Activated CD4-positive, alpha-beta T cell treated with anti-CD3 and anti-CD28 coated beads, Interleukin-2, amount 50 U/mL, for 16 hours (primary cell): ENCODE data around the gene NUDT8.
"Not testable (repeated sequence)": the region's sequence is repeated elsewhere in the genome, so short reads cannot be mapped to it uniquely, and the experiment has no call there.

Experiments used
- DNase-seq: peaks from one replicate; pipeline ENCODE4 v3.0.0-alpha.2; 2020

NUDT8 gene

DNA sequence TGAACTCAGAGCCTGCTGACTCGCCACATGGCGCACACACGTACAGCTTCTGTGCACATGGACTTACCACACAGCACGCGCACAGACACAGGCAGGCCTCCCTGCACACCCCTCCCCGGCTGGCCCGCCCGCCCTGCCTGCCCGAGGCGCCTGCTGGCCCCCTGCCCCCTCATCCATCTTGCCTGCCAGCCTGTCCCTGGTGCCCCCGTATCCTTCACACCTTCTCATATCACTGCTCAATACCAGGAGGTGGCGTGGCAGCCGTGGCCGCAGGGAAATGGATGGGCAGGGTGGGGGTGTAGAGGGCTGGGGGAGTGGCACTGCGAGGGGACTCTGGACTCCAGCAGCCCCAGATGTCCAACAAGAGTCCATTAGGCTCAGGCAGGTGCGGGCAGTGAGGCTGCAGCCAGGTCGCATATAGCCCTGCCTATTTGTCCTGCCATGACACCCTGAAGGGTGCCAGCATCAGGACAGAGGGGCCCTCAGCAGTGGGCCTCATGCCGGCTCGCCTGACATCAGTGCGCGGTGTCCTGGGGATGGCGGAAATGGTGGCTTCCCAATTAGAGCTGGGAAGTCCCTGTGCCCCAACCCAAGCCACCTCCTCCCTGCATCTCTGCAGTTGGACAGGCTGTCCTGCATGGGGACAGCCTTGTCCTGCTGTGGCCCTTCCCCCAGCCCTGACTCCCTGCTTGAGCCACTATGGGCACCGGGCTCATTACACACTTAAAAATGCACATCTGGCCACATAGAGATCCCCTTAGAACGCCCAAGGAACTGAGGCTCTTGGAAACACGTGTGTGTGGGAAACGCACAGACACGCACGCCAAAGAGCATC, 11.8 kb upstream of the NUDT8 start:
- DNase-seq = no peak

DNA sequence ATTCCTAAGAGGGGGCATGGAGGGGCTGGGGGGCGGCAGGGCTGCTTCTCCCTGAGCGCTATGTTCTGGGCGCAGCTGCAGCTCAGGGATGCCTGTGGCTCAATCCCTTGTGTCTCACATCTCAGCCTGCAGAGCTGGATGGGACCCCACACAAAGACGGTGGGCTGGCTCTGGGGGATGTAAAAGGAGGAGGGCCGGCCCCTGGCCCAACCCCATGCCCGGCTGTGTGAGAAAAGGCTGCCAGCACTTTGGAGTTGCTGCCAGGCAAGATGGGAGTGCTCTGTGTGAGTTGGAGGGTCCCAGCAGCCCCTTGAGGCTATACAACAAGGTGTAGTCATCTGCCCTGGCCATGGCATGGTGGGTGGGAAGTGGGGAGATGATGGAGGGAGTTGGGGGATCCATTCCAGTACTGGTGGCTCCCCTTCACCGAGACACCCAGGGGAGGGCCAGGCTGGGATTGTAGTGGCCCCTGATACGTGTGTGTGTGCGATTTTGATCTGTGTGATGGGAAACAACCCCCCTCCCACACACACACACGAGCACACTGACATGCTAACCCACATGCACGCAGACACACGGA, 11.1 kb upstream of the NUDT8 start:
- no peak for DNase-seq

DNA sequence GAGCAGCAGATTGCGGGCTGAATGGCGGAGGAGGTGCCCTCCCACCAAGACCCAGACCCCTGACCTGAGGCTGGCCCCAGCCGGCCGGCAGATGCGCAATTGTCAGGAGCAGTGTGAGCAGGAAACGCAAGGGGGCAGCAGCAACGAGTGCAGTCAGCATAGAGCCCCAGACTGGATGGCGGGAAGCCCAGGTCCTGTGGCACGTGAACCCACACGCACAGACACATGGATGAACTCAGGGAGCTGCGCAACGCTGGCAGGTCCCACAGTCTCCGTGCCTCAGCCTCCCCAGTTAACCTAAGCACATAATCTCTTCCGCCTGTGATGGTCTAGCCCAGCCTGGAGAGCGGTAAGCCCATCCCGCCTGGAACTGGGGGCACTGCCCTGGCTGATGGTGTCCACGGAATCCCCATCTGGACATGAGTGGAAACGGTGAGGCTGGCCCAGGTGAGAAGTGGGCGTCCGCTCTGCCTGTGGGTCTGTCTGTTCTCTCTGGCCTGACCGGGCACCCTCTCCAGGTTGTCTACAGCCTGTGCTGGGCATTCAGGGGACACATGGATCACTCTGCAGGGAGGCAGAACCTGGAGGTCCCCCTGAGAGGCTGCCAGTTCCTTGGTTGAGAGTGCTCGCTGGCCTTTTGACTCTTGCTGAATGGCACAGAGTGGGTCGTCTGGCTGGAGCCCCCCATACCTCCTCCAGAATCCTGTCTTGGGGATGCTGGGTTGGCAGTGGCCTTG, 10.5 kb upstream of the NUDT8 start:
- peak; percentile 58 for DNase-seq

DNA sequence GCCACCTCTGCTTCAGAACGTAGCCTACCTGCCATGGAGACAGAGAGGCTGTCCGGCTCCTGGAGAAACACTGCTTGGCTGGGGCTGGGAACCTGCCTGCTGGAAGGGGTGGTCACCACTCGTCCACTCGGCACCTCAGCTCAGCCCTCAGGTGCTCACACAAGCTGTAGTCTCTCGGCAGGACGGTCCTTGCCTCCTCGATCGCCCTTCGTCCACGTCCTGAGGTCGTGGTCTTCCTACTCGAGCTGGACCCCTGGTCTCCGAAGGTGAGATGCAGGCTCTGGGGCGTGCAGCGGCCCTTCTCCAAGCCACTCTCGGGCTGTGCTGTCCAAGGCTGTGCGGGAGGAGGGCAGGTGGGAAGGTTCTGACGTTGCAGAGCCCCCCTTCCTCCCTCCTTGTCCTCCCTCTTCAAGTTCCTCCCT, 9.7 kb upstream of the NUDT8 start, which contains the start of gene TBX10:
TSS of gene TBX10 (minus strand) at position 326 of the 422 bp plus-strand sequence. CDS start at position 35, 291 bp downstream.
- no peak for DNase-seq

DNA sequence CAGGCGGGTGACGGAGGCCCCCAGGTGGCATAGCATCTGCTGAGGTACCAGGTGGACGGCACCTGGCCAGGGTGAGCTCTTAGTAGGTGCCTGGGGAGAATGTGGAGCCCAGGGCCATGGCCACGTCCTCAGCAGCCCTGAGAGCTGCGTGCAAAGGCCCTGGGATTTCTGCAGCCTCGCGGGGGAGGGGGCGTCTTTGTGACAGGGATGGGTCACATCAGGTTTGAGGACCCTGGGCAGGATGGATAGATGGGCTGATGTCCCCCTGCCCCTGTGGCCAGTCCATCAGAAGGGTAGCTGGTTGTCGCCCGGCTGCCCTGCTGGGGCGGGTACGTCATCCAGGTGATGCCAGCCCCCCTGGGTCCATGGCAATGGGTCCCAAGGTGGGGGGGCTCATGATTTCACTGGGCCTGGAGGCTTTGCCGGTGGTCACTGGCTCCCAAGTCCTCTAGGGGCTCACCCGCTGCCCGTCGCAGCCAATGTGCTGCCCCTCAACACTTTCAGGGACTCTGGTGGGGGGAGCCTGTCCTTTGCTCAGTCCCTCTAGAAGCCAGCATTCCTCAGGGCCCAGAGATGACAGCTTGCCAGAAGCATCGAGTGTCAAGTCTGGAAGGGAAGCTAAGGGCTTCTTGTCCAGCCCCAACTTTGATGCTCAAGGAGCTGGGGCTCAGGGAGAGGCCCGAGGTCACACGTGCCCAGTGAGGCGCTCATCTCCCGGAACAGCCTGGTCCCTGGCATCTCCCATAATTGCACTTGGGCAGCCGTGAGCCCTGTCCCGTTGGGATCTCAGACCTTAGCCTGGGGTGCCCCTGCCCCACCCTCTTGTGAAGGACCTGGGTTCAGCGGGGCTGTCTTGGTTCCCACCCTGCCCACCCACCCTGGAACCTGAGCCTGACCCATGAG, 9.0 kb upstream of the NUDT8 start:
- DNase-seq = no peak

DNA sequence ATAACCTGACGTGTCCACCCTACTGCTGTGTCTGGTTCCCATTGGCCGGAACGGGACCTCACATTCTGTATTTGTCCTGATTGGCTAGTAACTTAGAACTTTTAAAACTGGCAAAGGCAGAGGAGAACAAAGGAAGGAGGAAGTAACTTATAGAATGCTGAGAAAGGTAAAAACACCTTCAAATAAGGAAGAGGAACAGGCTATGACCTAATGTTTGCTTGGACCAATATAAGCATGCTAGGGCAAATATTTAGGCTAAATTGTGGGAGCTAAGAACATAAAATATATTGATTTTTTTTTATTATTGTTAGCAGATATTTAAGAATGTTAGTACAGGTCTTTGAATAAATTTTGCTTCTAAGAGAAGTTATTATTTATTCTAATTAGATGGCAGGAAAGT, 7.7 kb upstream of the NUDT8 start:
- not testable (repeated sequence) for DNase-seq

DNA sequence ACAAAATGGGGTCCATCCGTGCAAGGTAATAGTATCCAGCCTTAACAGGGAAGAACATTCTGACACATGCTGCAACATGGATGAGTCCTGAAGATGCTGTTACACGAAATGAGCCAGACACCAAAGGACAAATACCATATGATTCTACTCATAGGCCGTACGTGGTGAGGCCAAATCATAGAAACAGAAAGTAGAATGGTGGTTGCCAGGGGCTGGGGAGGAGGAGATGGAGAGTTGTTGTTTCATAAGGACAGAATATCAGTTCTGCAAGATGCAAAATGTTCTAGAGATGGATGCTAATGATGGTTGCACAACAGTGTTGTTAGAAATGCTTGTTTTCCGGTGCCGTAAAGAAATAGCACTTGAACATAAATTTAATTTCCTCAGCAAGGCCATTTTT, 7.2 kb upstream of the NUDT8 start:
- no peak for DNase-seq

DNA sequence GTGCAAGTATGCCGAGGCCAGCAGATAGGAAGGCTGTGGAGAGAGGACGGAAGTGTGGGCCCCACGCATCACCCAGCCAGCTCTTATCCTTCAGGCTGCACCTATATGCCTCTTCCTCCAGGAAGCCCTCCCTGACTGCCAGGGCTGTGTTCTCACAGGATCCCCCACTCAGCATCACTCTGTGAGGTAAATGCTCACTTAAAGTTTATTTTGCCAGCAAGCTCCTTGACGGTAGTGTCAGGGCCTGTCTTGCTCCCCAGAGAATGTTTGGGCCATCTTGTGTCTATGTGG, 5.4 kb upstream of the NUDT8 start:
- DNase-seq = no peak

DNA sequence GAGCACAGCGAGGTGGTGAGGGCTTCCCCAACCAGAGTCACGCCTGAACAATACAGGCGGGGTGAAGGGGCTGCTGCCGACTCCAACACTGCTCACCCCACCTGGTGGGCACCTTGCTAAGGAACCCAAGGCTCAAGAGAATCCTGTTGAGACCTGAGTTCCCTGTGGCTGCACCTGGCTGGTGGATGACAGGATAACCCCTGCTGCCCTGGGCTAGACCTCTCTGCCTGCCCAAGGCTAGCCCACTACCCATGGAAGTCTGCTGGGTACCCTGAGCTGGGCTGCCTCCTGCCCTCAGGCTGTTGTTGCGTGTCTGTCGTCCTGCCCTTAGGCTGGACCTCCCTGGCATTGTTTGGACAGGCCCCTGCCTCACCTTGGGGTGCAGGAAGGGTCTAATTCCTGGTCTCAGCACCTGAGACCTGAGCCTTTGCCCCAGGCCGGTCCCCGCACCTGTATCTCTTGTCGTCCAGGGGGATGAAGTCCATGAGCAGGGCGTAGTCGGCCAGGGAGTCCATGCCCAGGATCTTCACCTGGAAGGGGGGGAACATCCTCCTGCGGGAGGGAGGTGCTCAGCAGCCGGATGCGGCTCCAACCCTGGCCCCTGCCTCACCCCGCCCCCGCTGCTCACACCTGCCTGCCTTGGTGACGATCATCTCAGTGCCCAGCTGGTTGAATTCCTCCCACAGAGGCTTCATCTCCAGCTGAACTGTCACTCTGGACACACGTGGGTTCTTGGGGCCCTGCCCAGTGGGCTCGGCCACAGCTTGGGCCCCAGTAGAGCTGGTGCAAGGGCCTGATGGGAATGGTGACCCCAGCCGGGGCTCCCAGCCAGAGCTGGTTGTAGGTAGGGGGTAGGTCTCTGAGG, 4.9 kb upstream of the NUDT8 start:
- DNase-seq = no peak

DNA sequence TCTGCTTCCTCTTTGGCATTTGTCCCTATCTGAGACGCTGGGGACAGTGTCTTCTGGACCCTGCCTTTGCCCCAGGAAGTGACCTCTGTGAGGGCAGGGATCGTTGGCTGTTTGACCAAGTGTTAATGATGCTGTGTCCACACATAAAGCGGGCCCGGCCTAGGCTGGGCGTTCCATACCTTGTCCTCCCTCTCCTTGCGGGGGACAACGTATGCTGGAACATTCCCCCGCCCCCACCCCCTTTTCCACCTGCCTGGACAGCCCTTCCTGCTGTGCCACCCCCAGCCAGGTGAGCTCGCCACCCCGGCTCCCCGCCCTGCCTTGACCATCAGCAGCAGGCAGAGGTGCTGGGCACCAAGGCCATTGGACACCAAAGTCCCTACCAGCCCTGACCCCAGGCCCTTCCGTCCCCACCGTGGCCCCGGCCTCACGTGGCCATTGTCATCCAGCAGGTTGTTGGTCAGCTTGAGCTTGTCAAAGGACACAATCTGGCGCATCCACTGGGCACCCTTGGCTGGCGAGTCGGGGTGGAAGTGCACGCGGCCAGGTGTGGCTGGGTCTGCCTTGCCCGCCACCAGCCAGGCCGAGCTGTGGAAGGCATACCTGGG, 4.1 kb upstream of the NUDT8 start:
- no peak for DNase-seq

DNA sequence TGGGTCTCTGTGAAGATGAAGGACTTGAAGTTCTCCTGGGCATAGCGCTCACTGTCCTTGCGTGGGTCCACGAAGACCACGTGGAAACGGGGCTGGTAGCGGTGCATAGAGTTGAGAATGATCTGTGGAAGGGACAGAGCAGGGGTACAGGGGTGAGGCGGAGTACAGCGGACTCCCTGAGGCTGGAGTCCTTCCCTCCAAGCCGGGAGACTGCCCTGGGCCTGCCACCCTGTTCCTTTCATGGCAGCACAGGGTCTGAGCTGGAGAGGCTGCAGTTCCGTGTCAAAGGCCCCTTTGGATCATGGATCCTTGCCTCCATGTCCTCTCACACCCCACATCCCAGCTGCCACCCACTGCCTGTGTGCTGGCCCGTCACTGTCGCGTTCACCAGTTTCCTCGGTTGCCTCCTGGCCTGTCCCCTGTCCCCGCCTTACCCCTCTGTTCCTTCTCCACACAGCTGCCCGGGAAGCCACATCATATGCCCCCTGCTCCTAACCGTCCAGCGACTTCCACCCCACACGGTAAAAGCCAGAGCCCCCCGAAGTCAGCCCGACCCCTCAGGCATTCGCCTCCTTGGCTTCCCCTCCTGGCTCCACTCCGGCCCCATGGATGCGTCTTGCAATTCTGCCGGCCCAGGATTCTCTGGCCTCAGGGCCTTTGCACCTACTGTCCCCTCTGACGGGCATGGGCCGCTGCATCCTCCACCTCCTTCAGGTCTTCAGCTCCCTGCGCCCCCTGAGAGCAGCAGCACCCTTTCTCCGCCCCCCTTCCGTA, 3.4 kb upstream of the NUDT8 start:
- DNase-seq = no peak

DNA sequence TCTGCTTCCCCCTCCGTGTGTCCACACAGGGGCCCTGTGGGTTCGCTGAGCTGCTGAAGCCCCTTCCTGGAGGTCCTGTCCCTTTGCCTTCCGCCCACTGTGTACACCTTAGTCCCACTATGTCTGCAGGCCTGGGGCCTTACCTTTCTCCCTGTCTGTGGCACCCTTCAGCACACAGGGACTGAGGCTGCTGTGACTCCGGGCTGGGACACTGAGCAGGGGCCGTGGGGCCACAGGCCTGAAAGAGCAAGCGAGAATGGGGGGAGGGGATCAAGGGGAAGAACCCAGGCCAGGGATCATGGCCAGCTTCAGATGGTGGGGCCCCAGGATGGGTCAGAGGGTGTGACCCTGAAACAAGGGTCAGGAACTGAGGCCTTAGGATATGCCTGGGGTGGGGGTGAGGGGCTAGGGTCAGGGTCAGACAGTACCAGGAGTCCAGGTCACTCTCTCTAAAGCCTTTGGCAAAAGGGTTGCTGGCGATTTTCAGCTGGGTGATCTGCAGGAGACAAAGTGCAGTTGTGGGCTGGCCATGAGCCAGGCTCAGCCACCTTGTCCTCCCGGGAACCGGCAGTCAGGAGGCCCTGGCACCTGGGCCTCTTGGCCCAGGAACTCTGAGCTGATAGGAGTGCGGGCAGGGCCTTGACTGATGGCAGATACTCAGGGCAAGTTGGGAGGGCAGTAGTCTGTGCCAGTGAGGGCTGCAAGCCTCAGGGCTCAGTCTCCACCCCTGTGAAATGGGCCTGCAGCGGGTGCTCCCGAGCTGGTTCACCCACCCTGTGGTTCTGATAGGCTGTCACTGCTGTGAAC, 2.6 kb upstream of the NUDT8 start:
- DNase-seq = no peak

DNA sequence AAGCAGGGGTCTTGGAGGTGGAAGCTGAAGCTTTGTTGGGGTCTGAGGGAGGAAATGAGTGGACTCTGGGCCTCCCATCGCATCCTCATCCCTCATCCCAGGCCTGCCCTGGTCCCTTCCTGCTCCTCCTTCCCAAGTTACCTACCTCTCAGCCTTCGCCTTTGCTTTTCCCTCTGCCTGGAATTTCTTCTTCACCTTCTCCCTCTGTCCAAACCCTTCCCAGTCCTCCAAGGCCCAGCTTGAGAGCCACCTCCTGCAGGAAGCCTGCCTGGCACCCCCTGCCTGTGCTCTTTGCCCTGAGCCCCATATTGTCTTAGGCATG, 2.1 kb upstream of the NUDT8 start:
- DNase-seq = no peak

DNA sequence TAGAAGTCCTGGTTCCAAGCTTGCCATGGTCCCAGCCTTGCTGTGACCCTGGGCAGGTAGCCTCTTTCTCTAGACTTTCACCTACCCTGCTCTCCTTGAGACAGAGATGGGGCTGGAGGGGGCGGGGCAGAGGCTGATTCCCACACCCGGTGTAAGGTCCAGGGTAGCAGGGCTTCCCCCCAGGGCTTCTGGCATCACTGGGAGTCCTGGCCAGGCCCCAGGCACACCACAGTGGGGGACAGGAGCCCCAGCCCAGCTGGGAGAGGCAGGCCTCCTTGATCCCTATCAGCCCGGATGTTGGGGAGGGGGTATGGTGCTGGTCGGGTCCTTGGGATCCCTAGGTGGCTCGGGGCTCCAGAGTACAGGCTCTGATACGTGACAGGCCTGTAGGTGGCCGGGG, 1.7 kb upstream of the NUDT8 start:
- DNase-seq = no peak

DNA sequence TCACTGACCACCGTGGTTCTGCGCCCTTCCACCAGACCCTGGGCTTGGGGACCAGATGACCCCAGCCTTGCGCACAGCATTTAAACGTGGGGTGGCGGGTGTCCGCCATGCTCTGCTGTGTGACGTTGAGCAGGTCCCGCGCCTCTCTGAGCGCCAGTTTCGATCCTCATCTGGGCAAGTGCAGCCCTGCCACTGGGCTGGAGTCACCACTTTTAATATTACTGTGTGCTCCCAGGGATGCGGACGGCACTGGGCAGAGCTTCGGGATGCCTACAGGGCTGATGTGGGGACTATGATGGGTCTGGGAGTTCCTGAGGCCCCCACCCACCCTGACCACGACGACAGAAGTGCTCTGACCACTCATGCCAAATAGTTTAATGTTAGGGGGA, 1.2 kb upstream of the NUDT8 start:
- DNase-seq = no peak

DNA sequence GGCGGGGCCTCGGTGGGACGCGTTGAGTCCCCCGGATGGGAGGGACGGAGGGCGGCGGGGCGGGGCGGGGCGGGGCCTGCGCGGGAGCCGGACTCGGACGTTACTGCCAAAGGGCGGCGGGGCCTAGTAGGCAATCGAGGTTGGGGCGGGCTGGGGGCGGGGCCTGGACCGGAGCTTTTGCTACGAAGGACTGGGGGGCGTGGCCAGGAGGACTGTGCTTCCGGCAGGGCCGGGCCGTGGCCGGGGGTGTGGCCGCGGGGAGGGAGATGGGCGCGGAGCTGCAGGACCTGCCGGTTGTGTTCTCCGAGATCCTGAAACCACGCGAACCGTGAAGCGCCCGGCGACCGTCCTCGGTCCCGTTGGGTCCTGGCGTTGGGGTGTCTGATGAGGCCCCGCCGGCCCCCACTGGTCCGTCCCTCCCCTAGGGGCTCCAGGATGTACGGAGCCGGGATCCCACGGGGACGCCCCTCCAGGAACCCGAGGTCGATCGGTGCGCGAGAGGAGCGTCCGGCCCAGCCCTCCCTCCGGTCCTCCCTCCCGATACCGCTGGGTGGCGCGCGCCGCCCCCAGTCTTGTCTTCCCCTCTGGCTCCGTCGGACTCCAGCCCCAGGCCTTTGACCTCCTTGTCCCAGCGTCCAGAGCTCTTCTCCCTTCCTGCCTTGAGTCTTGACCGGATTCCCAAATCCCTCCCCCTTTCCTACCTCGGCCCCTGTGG, 648 bp upstream of the NUDT8 start:
- DNase-seq = peak; percentile 97

DNA sequence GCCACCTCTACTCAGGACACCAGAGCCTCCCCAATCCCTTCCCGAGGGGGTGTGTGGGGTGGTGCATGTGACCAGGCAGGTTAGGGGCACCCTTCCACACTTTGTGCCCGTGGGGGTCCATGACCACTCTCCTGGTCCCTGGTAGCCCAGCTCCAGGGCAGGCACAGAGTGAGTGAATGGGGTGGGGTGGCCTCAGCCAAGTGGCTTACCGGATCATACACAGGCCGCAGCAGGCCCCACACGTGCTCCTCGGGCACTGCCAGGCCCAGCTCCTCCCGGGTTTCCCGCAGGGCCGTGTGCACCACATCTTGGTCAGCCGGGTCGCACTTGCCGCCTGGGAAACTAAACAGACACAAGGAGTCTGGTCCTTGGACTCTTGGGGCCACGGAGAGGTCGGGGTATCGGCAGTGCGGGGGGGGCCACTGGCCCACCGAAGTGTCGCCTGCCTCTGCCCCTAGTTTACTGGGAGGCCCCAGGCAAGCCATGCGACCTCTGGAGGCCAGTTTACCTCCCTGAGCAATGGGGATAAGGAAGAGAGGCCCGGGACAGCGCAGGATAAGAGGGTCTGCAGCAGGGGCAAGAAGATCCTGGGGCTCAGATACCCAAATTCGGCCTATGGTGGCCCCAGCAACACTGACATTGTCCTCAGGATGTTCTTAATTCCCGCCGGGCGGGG, 889 bp downstream of the NUDT8 start:
- DNase-seq = no peak

DNA sequence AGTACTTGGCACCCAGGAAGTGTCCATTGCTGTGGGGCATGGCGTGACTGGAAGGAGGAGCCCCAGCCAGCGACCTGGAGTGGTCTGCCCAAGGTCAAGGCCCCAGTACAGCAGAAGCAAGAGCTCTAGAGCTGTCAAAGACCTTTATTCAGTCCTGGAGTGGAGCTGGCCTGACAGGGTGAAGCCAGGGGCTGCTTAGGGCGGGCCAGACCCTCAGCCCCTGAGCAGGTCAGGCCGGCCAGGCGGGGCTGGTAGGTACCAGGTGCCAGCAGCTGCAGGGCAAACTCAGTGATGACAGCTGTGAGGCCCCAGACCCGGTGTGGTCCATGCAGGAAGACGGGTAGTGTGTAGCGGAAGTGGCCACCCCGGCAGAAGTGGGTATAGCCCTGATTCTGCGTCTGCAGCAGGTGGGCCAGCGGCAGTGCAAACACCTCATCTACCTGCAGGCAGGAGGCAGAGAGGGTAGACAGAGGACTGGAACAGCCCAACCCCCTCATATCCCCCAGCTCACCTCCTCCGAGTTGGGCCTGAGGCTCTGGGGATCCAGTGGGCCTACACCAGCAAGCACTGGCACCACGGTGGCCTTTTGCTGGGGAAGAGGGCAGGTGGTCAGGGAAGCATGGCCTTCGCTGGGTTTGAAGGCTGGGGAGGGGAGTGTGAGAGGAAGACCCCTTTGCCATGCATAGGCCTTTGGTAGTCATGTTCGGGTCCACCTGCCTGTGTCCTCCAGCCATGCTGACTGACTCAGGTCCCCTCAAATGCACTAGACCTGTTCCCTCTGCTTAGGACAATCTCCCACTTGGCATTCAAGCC, 1.7 kb downstream of the NUDT8 start:
- DNase-seq = no peak
